Lower lobe of right lung (tissue), 2 donors: ENCODE data around the gene NOD1. TPM values are rescaled to one million over a fixed set of nuclear protein-coding genes. Genes with fewer than 3 reads are reported as not detected.

Source experiments
- ATAC-seq, 2 donors: fragments of 200-7000 bp; cut with Tn5 transposase; one replicate each; pipeline ENCODE4 v1.9.1; 2020 to 2022; ENCODE audit warnings: mild to moderate bottlenecking in 2 of 2, moderate library complexity in 2 of 2
- DNase-seq: peaks from one replicate; pipeline ENCODE4 v3.0.0-alpha.2; 2020
- H3K27ac ChIP-seq: fragments of 200-600 bp; one replicate; pipeline ENCODE4 v1.8.0; 2022
- H3K27me3 ChIP-seq: fragments of 200-600 bp; one replicate; pipeline ENCODE4 v1.8.0; 2022; ENCODE audit warnings: low read depth
- H3K36me3 ChIP-seq: fragments of 200-600 bp; one replicate; pipeline ENCODE4 v1.8.0; 2022; ENCODE audit warnings: mild to moderate bottlenecking
- H3K4me1 ChIP-seq: fragments of 200-600 bp; one replicate; pipeline ENCODE4 v1.8.0; 2022
- H3K4me3 ChIP-seq: fragments of 200-600 bp; one replicate; pipeline ENCODE4 v1.8.0; 2022; ENCODE audit warnings: mild to moderate bottlenecking
- H3K9me3 ChIP-seq: fragments of 200-600 bp; one replicate; pipeline ENCODE4 v1.8.0; 2022
- intact Hi-C: fragments of 100-400 bp; cut with DNase I; formaldehyde crosslinking; loops from one replicate; pipeline ENCODE4 v1.11.0; 2022
- total RNA-seq: library from RNA; stranded (reverse); fragmentation: NEBNext Ultra II Directional; extraction: Animal tissue kit (Norgen Biotek cat#: 25700); gene quantifications from one replicate; pipeline ENCODE4 v1.2.1, GENCODE V29; 2021
- TF ChIP-seq, protein P1 (sequence below): fragments of 200-600 bp; IDR thresholded peaks from one replicate; pipeline ENCODE4 v1.8.0; 2022; ENCODE audit warnings: antibody characterized with exemption, mild to moderate bottlenecking
- donor health status: DM: no; HTN: yes; CAD: no; lungs with severe emphysema.

NOD1 gene
- total RNA-seq, 1 donor from 2014 or later: 42.9 TPM

DNA sequence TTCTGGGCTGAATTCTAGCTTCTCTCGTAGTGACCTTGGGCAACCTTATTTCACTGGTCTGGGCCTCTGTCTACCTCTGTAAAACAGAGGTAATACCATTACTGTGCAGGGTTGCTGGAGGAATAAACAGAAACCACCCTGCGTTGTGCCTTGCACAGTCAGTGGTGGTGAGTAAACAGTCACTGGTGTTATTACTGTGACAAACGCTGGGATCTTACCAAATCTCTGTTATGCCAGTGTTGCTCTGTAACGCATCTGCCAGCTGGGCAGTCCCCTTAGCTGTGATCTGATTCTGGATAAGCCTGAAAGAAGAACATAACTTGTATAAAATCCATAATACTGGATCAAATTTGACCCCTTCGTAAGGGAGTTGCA is 49.4 kb downstream of the NOD1 start:
- Histone ChIP-seq H3K4me3 (no peak overlapping the region), H3K9me3 (no peaks in the 10 kb centered on the region), H3K4me1 (peaks cover 57% of the 10 kb centered on the region), H3K27me3 (no peaks in the 10 kb centered on the region), H3K36me3 (peaks cover 79% of the 10 kb centered on the region), H3K27ac (peak overlapping the region; percentile 22)
- intact Hi-C loops: no loop called here
- TF ChIP-seq, protein P1, sequence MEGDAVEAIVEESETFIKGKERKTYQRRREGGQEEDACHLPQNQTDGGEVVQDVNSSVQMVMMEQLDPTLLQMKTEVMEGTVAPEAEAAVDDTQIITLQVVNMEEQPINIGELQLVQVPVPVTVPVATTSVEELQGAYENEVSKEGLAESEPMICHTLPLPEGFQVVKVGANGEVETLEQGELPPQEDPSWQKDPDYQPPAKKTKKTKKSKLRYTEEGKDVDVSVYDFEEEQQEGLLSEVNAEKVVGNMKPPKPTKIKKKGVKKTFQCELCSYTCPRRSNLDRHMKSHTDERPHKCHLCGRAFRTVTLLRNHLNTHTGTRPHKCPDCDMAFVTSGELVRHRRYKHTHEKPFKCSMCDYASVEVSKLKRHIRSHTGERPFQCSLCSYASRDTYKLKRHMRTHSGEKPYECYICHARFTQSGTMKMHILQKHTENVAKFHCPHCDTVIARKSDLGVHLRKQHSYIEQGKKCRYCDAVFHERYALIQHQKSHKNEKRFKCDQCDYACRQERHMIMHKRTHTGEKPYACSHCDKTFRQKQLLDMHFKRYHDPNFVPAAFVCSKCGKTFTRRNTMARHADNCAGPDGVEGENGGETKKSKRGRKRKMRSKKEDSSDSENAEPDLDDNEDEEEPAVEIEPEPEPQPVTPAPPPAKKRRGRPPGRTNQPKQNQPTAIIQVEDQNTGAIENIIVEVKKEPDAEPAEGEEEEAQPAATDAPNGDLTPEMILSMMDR: no peak
- no peak for DNase-seq
- ATAC-seq: no peak

- TF ChIP-seq, protein P1: no peak
- peaks cover 77% of the 10 kb centered on the region for H3K36me3 ChIP-seq
- H3K27me3 ChIP-seq: no peaks in the 10 kb centered on the region
- no peak overlapping the region for H3K4me3 ChIP-seq
- H3K4me1 ChIP-seq: peaks cover 50% of the 10 kb centered on the region
- no peaks in the 10 kb centered on the region for H3K9me3 ChIP-seq
- peak overlapping the region; percentile 22 for H3K27ac ChIP-seq
- DNase-seq (no peak), ATAC-seq (peak in 1 of 2 donors; percentile 18)
- intact Hi-C loops: no loop called here
Observed at GRCh38 chr7:30428246-30429155, 50.1 kb downstream of the NOD1 start.

DNA sequence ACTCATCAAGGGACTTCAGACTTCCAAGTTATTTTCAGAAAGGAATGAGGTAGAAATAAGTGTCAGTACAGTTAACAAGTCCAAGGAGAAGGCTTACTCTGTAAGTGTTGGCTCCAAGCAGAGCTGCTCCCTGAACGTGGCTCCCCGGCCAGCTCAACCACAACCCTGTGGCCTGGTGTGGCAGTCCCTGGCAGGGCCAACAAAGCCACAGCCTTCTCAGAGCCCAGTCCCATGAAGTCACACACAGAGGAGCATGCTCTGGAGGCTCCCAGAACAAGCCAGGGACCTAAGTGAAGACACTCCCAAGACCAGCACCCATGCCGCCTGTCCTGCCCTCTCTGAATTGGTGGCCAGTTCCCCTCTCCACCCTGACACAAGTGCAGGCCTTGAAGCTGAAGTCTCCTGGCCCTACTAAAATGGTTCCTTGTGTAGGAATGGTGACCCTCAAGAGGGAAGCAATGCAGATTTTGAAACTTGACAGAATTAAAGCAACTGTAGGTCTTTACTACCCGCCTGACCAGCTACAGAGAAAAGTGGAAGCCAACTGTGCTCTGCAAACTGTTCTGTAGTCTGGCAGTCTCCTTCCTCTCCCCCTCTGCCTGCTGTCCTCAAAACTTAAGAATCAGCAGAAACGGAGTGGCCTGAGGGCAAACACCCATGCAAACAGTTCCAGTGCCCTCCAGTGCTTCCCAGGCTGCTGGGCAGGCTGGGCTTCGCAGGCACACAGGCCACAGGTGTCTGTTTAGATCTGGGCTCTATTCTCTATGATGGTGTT is 51.1 kb downstream of the NOD1 start:
- Histone ChIP-seq H3K4me1 (peaks cover 40% of the 10 kb centered on the region), H3K27ac (no peak overlapping the region), H3K36me3 (peaks cover 71% of the 10 kb centered on the region), H3K27me3 (no peaks in the 10 kb centered on the region), H3K9me3 (no peaks in the 10 kb centered on the region), H3K4me3 (no peak overlapping the region)
- intact Hi-C loops: no loop called here
- TF ChIP-seq, protein P1: no peak
- DNase-seq (no peak), ATAC-seq (peak in 1 of 2 donors; percentile 13)

- no peak overlapping the region for H3K4me3 ChIP-seq
- H3K36me3 ChIP-seq: peaks cover 53% of the 10 kb centered on the region
- ATAC-seq (no peak), DNase-seq (no peak)
- TF ChIP-seq, protein P1: no peak
- no peak overlapping the region for H3K27ac ChIP-seq
- intact Hi-C loops: no loop called here
- no peaks in the 10 kb centered on the region for H3K27me3 ChIP-seq
- H3K4me1 ChIP-seq: peaks cover 10% of the 10 kb centered on the region
- no peaks in the 10 kb centered on the region for H3K9me3 ChIP-seq
Observed at GRCh38 chr7:30424506-30424905, 54.1 kb downstream of the NOD1 start.

GRCh38 chr7:30423788-30424505 is 54.6 kb downstream of the NOD1 start:
- TF ChIP-seq, protein P1: no peak
- H3K4me3 ChIP-seq: no peak overlapping the region
- intact Hi-C loops: no loop called here
- no peaks in the 10 kb centered on the region for H3K9me3 ChIP-seq
- ATAC-seq (no peak), DNase-seq (no peak)
- peaks cover 48% of the 10 kb centered on the region for H3K36me3 ChIP-seq
- peaks cover 10% of the 10 kb centered on the region for H3K4me1 ChIP-seq
- H3K27me3 ChIP-seq: no peaks in the 10 kb centered on the region
- no peak overlapping the region for H3K27ac ChIP-seq
